ENCODE data around the gene CA11.
A peak's percentile ranks its signal among the peaks of the same experiment; 100 is the strongest.
"Not testable (repeated sequence)": the region's sequence is repeated elsewhere in the genome, so short reads cannot be mapped to it uniquely, and the experiment has no call there.

The CA11 gene

DNA sequence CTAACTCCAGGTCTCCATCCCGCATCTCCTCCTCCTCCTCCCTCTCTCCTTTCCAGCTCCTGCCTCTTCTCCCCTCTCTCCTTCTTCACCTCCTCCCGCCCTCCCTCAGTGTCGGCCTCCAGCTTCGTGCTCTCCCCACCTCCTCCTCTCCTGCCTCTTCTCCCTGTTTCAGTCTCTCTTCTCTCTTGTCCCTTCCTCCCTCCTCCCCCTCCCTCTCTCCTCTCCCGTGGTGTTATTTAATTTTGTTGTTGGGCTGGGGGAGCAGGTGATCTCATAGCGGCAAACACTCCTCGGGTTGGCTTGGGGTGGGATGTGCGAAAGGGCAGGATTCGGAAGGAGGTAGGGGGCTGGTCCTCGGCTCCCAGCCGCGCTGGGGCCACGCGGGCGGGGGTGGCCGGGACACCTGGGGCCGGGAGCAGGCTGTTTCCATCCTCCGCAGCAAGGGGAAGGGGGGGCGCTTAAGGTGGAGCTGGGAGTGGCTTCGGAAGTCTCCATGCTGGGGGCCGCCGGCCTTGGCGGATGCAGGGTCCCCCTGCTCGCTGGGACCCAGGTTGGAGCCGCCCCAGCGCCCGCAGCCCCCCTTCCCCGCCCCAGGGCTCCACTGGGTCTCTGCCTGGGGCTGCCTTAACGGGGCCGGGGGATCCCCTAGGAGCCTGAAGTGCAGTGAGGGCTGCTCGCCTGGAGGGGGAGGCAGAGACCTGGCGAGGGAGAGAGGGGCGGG is at the start of gene CA11:
TSS of gene CA11 (minus strand) at position 187 of the 721 bp plus-strand sequence. CDS start 555 bp downstream, outside the sequence.
- DNase-seq = peak; percentile 98

- not testable (repeated sequence) for DNase-seq
These were observed 47.6 kb upstream of the CA11 start for GRCh38 chr19:48693629-48694028.

DNA sequence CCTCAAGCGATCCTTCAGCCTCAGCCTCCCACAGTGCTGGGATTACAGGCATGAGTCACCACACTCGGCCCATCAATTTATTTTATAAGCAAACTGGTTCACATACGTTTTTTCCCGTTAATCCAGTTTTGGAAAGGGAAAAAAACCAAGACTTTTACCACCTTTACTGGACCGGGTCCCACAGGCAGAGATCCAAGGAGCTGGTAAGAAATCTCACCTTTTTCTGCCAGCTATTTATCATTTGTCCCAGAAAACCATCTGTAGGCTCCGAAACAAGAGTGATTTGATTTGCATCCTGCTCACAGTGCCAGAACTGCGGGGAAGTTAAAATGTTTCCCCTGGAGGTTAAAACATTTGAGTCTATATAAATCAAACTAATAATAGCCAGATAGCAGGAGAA is 43.5 kb upstream of the CA11 start:
- DNase-seq = no peak

DNA sequence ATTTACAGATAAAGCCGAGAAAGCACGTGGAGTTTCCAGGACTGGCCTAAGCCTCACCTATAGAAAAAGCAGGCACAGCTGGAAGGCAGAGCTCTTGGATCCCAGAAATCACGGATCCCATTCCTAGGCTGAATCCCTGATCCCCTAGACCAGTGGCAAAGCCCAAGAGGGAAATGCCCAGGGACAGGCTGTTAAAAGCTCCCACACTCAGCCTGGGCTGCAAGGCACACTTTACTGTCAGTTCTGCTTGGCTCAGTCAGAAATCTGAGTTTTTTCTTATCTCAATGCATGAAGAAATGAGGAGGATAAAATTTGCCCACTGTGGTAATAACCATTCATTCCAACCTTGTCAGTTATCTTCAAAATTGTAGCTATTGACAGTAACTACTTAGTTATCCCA is 41.8 kb upstream of the CA11 start:
- DNase-seq = no peak

DNA sequence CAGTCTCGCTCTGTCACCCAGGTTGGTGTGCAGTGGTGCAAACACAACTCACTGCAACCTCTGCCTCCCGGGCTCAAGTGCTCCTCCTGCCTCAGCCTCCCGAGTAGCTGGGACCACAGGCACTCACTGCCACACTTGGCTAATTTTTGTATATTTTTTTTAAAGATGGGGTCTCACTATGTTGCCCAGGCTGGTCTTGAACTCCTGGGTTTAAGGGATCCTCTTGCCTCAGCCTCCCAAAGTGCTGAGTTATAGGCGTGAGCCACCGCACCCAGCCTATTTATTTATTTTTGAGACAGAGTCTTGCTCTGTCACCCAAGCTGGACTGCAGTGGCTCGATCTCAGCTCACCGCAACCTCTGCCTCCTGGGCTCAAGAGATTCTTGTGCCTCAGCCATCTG is 40.6 kb upstream of the CA11 start:
- DNase-seq = not testable (repeated sequence)

DNA sequence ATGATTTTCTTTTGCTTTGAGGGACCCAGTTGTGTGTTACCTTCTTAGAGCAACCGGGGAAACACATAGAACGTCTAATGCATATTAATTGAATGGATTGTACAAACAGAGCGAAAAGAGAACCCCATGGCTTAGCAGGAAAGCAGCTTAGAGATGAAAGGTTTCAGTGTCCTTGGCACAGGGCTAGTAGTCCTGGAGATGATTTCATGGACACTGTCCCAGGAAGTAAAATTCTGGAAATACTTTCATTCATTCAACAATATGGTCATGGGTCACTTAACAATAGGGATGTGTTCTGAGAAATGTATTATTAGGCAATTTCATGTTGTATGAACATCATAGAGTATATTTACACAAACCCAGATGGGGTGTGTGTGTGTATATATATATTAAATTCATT is 40.1 kb upstream of the CA11 start:
- DNase-seq = no peak

DNA sequence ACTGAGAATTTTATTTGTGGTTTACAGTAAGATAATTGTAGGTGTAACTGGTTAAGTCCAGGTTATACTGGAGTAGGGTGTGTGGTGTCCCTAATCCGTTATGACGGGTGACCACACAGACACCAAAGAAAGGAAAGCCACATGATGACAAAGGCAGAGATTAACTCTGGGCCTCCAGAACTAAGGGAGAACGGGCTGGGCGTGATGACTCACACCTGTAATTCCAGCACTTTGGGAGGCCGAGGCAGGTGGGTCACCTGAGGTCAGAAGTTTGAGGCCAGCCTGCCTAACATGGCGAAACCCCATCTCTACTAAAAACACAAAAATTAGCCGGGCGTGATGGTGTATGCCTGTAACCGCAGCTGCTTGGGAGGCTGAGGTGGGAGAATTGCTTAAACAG is 39.6 kb upstream of the CA11 start:
- DNase-seq = no peak

DNA sequence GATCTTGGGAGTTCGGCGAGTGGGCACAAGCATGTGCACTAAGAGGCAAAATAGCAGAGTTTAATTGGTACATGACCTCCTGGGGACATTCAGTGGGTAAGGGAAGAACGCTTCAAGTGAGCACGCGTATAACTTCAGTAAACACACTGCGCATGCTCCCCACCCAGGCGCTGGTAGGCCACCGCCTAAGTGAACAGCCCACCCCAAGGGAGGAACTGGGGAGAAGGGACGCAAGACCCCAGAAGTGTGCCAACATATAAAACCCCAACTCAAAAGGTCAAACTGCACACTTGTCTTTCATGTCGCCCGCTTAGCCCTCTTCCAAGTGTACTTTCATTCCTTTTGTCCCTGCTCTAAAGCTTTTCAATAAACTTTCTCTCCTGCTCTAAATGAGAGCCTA is 37.4 kb upstream of the CA11 start:
- DNase-seq = peak; percentile 62

DNA sequence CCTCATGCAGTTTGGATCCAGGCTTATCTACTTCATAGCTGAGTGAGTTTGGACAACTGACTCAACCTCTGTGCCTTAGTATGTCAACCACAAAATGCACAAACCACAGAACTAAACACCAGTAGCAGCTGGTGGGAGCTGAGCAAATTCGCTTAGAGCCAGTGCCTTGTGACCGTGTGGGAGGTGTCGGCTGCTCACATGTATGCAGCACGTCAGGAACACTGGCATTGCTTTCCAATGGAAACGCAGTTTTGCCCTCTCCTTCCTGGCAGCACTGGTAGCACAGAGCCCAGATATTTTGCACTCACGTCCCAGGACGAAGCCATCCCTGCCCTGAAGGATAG is 35.1 kb upstream of the CA11 start:
- DNase-seq = no peak

- DNase-seq = no peak
These were observed 34.6 kb upstream of the CA11 start for GRCh38 chr19:48680436-48681126.

DNA sequence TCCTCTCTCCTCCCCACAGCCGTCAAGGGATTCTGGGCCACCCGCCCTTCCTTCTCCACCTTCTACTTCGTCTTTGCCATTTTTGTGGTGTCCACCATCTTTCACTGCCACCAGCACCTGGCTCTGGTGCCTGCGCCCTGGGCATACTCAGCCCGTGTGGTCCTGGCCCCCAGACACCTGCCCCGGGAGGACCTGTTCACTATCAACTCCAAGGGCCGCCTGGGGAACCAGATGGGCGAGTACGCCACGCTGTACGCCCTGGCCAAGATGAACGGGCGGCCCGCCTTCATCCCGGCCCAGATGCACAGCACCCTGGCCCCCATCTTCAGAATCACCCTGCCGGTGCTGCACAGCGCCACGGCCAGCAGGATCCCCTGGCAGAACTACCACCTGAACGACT is 34.0 kb upstream of the CA11 start:
- DNase-seq = not testable (repeated sequence)

GRCh38 chr19:48678201-48678600 is 32.2 kb upstream of the CA11 start:
- DNase-seq = no peak

DNA sequence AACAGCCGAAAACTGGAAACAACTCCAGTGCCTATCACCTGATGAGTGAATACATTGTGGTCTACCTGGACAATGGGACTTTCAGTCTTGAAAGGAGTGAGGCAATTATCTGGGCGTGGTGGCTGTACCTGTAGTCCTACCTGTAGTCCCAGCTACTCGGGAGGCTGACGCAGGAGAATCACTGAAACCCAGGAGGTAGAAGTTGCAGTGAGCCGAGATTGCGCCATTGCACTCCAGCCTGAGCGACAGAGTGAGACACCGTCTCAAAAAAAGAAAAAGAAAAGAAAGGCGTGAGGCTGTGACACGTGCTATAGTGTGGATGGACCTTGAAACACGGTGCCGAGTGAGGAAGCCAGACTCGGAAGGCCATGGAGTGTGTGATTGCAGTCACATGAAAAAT is 30.9 kb upstream of the CA11 start:
- no peak for DNase-seq

DNA sequence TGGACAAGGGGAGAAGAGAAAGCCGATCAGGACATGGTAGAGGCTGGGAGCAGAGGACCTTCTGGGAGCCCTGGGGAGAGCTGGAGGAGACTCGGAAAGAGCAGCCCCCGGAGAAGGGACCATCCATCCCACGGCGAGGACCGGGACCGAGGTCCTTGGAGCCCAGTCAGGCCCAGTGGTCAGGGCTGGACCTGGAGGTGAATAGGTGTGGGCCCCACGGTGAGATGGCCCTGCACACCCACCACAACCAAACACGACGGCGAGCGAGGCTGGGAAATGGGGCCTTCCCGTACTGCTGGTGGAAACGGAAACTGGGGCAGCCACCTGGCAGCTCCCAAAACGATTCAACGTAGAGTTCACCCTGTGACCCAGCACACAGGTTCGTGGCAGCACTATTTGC is 30.5 kb upstream of the CA11 start:
- no peak for DNase-seq

GRCh38 chr19:48674921-48675824 is 29.2 kb upstream of the CA11 start:
- DNase-seq = peak; percentile 87

GRCh38 chr19:48674216-48674809 is 28.3 kb upstream of the CA11 start:
- no peak for DNase-seq

GRCh38 chr19:48673436-48674100 is 27.6 kb upstream of the CA11 start:
- no peak for DNase-seq

DNA sequence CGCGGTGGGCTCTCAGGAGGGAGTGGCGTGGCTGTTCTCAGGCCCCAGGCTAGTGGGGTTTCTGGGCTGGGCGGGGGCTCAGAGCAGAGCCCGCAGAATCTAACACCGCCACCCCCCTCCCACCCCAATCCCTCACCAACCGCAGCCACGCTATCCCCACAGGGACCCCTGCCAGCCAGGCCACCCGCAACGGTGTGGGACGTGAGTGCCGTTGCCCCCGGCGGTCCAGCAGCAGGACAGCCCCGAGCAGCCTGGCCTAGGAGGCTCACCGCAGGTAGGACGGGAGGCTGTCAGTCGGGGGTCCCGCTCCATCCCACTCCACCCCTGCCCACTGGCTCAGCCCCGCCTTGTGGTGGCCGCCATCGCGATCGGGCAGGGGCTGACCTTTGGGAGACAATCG is 27.0 kb upstream of the CA11 start, which contains the start of gene NTN5:
TSS of gene NTN5 (minus strand) at position 24 of the 400 bp plus-strand sequence. CDS start 2,031 bp downstream, outside the sequence.
- no peak for DNase-seq

DNA sequence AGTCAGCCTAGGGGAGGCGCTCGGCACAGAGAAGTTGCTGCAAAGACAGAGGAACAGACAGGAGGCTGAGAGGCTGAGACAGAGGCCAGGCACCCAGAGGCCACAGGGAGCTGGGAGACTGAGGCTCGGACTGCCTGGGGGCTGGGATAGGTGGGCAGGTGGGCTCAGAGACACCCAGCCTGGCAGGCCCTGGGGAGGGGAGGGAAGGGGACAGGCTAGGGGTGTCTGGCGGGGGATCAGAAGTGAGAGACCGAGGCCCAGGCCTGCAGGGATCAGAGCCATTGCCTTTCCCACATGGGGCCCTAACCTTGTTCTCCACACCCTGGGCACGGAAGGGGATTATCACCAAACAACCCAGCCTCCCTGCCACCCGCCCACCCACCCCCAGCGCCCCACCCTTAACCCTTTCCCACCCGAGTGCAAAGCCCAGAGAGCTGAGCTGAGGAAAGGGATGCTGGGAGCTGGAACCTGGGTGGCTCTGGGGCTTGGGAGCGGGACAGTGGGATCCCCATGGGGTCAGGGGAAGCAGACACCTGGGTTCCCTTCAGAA is 25.5 kb upstream of the CA11 start:
- no peak for DNase-seq

DNA sequence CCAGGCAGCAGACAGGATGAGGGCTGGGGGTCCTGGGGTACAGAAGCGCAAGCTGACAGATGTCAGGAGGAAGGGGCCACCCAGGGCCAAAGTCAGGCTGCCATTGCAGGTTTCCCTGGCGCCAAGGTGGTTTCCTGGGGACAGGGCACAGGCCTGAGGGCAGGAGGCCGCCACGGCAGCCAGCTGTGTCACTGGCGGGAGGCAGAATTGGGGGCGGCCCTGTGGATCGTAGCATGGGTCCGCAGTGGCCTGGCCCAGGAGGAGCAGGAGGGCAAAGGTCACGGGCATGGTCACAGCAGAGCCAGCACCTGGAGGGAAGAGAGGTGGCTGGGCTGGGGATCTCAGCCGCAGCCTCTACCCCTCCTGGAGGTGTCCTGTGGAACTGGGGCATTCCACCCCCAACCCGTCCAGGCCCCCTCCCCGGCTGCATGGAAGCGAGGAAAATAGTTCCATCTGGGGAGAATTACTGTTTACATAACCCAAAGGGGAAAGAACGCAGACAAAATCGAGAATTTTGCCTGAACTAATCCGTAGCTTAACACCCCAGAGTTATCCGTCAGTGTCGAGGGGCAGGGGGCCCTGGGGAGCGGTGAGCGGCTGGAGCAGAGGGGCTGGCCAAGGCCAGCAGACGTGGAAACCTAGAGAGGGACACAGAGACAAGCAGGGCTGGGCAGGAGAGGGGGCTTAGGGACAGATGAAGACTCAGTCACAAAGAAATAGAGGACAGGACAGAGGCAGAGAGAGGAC is 24.9 kb upstream of the CA11 start:
- no peak for DNase-seq

DNA sequence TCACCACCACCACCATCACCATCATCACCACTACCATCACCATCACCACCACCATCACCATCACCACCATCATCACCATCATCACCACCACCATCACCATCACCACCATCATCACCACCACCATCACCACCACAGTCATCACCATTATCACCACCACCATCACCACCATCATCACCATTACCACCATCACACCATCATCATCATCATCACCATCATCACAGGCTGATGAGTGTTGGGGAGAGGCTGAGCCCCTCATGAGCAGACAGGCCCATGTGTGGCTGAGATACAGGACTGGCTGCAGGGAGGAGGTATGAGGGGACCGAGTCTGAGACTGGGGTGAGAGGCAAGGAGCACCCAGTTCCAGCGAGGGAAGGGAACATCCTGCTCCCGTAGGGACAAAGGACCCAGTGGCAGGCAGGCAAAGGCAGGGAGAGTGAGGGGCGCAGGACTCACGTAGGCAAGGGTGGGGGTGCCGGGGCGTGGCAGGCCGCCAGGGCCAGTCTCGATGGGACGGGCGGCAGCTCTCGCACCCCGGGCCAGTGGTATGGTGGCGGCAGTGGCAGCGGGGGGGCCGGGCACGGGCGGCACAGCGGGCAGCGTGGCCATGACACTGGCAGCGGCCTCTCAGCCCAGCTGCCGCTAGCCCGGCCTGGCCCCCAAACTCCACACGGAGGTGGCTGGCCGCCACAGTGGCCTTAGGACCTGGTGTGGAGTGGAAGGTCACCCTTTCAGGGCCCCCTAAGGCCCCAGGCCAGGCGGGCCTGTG is 24.1 kb upstream of the CA11 start:
- DNase-seq = no peak

Measured in activated CD8-positive, alpha-beta memory T cell treated with anti-CD3 and anti-CD28 coated beads for 24 hours (primary cell).